NCI-H446 treated with DMSO at 0.1 percent for 48 hours (cell line): Measurements from ENCODE around the gene COPS7A.
A peak's percentile ranks its signal among the peaks of the same experiment; 100 is the strongest.

Experiments
- DNase-seq: peaks from one replicate; lab custom pipeline; 2025; lab: John Stamatoyannopoulos, UW

COPS7A gene

DNA sequence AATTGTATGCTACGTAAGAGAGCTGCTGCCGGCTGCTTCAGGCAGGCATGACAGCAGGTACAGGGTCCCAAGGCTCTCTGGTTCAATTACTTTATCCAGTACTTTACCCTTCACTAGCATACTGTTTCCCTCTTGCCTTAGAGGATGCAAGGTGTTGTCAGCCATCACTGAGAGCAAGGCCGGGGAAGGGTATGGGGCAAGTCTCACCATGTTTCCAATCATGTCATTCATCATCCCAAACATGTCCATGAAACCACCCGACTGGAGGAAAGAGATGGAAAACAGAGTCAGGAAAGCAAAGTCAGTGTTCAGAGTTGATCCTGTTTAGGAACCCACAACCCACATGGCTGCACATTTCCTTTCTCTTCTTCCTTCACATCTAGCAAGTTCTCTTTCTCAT lies 26.7 kb downstream of the COPS7A start:
- DNase-seq, result no peak

DNA sequence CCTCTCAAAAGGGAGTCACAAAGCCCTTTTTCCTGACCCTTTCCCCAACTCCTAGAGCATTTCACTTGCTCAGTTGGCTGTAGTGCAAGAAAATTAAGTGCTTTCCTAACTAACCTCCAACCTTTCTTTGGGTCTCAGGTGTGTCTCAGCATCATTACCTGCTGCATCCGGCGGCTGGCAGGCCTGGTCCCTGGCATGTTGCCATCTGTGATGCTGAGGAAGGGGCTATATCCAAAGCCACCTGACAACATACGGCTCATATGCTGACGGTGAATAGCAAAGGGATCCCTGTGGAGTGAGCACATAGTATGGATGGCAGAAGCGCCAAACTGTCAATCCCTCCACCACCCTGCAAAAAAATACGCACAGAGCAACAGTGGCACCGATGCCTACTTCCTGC lies 27.9 kb downstream of the COPS7A start:
- DNase-seq, result no peak

DNA sequence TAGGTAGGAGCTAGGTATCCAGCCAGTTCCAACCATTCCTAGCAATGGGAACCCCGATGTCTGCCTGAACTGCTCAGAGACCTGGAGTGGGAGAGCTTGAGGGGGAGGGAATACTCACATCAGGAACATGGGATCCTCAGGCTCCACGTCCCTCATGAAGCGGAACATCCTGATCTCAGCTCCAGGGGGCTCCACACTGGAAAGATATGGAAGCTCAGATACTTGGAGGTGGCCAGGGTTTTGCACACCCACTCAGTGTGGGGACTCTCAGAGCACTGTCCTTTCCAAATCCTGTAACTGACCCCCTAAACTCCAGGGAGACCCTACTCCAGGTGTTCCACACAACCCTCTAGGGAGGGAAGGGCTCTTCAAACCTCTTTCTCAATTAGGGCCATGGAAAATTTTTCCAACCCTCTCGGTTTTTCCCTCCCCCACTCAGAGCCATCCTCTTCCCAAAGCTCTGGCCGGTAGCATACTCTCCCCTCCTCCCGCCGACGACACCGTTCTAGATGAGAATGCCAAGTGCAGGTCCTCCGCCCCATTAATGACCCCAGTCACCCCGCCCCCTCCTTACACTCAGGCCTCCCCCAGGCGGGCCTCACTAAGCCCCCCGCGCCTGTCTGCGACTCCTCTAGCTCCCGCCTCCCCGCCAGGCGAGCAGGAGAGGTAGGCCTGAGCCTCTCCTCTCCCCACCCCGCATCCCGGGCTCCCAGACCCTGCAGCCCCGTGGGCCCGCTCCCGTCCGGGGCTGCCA lies 28.5 kb downstream of the COPS7A start:
- no peak for DNase-seq

DNA sequence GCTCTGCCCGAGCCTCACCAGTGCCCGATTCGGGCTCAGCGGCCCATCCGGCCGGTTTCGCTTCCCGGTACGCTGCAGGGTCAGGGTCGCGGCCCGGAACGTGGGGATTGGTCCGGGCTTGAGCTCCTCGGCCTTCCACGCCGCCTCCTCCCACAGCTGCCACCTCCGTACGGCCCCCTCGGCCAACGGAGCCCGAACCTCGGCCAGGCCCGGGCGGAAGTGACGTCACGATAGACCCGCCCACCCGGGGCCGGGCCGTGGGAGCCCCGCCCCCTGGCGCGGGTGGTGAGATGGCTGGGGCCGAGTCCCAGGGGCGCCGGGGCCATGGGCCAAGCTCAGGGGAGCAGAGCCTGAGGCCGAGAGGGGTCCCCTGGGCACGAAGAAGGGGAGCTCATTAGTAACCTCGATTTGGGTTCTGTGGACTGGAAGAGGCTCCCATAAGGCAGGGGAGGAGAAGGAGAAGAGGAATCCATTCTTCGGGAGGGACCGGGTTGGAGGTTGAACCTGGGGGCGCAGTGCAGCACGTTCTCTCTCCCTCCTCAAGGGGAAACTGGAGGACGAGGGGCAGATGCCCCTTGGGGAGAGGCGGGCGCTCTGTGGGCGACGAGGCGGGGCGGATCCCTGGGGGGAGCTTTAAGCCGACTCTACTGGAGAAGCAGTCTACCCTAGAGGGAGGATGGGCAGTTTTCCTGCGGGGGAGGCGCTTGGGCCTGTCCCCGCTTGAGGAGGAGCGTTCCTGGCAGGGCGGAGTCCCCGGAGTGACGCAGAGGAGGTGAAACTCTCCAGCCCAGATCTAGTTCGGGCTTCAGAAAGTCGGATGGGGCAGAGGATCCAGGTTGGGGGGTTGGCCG lies 29.3 kb downstream of the COPS7A start, which contains the start of gene MLF2:
Gene MLF2 (minus strand): TSS at position 221 of the 851 bp plus-strand sequence. CDS start 807 bp downstream, outside the sequence.
- DNase-seq, result peak; percentile 98

DNA sequence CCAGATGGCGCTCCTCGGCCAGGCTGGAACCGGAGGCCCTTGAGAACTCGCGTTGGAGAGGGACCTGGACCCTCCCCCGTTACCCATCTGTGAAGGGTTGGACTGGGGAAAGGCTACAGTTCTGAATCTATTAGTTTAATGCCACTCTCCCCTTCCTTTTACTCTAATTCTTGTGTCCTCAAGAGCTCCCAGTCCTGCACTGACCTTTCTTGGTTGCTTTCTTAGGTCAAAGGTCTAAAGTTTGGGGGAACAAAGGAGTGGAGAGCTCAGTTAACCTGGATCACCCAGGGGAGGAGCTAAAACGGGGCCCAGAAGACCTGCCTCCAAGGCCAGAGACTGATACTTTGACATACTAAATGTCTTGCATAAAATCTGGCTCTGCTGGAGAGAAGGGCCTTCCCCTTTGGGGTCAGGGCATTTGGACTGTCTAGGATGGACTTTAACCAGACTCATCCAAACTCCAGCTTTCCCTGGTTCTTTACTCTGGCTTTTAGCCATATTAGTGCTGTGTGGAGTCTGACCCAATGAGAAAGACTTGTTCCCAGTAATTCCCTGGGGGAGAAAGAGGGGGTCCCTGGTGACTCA lies 30.0 kb downstream of the COPS7A start:
- no peak for DNase-seq

DNA sequence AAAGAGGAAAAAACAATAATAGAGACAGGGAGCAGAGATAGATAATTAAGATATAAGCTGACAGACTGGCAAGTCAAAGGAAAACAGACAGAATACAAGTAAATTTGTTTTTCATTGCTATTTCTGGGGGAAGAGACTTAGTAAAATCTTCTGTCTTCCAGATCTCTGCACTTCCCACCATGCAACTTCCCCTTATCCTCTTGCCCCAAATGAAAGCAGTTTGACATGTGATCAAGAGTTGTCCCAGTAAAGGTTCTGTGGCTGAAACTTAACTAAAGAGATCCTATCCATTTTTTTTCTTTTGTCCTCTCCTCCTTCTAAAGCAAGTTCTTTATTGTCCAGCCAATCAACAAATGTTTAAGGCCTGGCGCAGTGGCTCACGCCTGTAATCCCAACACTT lies 30.6 kb downstream of the COPS7A start:
- no peak for DNase-seq

DNA sequence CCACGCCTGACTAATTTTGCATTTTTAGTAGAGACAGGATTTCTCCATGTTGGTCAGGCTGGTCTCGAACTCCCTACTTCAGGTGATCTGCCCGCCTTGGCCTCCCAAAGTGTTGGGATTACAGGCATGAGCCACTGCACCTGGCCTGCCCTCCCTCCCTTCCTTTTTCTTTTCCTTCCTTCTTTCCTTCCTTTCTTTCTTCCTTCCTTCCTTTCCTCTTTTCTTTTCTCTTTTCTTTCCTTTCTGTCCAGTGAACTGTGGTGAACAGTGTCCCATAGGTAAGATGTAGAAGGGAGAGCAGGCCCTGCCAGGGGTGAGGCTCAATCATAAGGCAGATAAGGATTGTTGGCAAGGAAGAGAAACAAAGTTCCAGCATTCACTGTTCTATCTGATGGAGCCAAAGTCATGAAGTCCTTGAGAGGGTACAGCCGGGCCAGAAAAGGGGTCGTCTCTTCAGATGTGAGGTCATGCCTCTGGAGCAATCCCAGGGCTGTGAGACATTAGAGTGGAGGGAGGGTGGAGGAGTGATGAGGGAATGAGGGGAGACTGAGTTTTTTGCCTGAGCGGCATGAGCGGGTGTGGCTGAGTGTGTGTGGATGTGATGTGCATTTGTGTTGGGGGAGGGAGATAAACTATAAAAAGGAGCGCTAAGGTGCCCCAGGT lies 33.3 kb downstream of the COPS7A start:
- no peak for DNase-seq

DNA sequence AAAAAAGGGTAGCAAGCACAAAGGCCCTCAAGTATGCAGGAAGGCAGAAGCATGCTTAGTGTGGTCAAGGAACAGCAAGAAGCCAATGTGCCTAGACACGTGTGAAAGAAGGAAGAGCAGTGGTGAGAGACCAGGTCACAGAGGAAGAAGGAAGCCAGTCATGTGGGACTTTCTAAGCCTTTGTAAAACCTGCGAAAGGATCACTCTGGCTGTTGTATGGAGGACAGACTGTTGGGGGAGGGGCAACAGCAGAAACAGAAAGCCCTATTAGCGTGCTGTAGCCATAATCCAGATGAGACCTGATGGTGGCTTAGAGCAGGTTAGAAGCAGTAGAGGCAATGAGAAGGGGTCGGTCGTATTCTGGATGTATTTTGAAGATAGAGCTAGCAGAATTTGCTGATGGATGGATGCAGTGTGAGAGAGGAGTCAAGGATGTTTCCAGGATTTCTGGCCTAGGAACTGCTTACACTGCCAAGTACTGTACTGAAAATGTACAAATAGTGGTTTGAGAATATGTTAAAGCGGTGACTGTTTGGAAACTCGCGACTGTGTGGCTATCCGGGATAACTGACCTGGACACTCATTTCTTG lies 34.8 kb downstream of the COPS7A start:
- no peak for DNase-seq

DNA sequence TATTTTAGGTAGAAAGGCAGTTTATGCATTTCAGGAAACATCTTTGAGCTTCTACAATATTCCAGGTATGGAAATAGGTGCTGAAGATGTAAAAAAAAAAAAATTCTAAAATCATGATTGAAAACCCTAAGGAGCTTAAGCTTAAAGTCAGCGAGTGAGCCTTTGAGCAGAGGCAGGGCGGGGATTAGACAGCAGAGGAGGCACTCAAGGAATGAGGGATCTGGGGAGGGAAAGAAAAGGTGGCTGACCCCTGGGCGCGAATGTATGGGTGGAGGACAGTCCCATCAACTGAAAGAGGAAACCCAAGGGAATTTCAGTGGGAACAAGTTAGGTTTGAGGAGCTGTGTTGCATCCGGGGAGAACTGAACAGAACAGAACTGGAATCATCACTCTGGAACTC lies 35.9 kb downstream of the COPS7A start:
- DNase-seq, result no peak

DNA sequence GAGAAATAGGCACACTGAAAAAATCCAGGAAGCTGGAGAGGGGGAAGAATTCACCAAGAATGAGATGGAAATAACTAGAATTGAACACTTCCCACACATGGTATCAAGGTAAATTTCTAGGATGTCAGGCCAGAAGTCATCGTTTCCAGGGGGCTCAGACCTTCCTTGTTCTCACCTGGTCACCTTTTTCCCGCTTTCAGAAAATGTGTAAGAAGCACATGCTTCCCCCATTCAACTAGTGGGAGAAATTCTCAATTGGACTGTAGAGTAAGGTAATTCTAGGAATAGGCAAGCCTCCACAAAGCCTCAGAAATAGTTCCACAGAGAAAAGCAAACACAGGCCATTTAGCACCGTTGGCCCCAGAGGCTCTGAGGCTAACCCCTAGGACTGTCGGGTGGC lies 39.5 kb downstream of the COPS7A start:
- DNase-seq, result no peak

DNA sequence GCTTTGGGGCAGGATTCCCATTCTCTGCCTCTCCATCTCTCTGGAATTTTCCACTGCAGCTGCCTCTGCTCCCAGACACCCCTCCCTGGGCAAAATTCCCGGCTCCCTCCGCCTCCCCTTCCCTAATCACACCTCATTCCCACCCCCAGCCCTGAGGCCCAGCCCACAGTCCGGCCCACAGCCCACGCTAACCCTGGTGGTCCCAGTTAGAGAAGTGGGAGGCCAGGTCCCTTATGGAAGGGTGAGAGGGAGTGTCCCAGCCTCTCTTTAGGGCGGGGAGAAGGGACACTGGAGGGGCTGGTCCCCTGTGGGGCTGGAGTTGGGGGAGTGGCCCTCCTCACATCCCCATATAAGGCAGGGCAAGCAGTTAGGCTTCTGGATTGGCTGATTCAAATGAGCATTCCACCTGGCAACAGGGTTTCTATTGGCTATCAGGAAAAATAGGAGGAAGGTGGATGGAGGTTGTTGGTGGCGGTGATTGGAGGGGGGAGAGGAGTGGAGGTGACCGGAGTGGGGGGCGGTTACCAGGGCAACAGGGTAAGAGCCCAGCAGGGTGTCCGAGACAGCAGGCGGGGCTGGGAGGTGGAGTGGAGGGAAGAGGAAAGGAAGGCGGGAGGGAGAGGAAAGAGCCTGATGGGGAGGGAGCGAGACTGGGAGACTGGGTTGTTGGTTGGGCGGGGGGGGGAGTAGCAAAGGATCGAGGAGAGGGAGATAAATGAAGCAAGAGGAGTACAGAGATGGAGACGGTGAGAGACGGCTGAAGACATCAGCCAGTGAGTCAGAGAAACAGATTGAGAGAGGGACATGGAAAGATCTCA lies 40.4 kb downstream of the COPS7A start:
- DNase-seq, result peak; percentile 100

DNA sequence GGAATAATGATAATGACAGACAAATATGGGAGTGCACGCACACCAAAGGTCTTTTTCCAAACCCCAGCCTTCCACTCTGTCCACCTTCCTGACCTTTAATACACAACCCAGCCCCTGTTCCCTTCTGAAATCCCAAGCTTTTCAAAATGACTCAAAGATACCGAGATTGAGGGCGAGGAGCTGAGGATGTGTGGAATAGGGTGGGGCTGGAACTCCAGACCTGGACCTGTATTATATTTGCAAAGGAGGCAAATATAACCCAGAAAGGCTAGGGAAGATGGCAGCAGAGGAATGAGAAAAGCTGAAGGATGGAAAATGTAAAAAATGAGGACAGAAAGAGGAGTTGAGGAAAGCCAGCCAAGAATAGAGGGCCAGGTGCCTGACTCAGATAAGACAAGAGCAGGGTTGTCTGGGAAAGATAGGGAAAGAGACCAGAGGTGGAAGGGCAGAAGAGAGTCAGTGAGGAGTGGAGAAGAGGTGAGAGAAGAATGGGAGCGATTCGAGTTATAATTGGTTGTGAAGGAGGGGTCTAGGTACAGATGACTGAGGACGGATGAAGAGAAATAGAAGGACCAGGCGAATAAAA lies 41.3 kb downstream of the COPS7A start:
- DNase-seq, result no peak

DNA sequence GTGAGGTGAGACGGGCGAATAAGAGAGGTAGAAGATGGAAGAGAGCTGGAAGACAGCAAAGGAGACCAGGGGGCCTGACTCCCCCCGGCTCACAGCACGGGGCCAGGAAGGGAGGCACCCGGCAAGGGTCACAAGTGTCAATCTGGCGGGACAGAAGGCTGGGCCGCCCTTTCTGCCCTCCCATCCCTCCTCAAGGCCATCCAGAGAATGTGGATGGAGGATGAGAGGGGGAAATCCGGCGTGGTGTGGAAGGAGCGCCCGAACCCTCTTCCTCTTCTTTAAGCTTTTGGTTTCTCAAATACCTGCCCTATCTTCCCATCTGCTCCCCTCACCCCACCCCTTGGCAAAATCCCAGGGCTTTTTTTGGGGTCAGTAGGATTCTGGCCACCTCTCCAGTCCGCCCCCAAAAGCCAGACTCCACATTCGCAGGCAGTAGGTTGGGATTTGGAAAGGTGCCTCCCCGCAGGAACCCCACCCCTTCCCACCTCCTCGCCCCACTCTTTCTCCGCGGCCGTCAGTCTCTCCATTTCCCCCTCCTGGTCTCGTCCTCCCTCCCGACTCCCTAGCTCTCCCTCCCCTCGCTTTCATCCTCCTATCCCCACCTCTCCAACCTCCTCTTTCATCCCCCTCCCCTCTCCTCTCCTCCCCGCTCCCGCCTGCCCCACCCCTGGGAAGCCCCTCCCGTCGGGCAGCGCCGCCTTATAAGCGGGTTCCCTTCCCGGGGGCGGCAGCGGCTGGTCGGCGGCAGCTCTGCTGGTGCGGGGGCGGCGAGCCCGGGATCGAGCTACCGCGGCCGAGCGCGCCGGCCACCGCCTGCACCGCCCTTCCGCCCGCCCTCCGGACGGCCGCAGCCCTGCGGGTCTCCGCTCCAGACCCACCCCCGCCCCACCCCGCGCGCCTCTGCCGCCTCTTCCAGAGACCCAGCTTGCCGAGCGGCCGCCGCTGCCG lies 42.1 kb downstream of the COPS7A start, which contains the start of gene PTMS:
Gene PTMS (plus strand): TSS at position 730 of the 948 bp plus-strand sequence. CDS start 343 bp downstream, outside the sequence.
- DNase-seq, result peak; percentile 94

DNA sequence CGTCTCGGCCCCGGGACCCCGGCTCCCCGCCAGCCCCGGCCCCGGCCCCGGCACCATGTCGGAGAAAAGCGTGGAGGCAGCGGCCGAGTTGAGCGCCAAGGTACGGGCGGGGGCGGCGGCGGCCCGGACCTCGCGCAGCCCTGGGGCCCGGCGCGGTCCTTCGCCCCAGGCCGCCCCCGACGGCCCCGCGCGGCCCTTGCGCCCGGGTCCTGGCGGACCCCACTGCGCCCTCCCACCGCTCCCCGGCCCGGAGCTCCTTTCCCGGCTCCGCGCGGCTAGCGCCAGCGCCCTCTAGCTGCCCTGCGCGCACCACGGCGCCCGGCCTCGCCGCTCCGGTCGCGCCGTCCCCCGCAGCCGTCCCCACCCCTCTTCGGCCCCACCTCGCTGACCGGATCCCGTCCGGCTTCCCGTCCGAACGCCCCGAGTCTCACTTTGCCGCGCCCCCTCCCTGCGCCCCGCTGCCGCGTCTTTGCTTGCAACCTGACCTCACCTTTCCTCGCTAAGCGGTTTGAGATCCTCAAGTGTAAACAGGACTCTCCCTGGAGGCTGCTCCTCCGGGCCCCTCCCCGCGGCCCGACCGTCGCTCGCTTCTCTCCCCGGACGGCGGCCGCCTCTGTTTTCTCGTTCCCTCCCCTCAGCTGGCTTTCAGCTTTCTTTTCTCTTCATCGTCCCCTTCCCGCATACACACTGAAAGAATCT lies 43.0 kb downstream of the COPS7A start:
- DNase-seq, result peak; percentile 38

DNA sequence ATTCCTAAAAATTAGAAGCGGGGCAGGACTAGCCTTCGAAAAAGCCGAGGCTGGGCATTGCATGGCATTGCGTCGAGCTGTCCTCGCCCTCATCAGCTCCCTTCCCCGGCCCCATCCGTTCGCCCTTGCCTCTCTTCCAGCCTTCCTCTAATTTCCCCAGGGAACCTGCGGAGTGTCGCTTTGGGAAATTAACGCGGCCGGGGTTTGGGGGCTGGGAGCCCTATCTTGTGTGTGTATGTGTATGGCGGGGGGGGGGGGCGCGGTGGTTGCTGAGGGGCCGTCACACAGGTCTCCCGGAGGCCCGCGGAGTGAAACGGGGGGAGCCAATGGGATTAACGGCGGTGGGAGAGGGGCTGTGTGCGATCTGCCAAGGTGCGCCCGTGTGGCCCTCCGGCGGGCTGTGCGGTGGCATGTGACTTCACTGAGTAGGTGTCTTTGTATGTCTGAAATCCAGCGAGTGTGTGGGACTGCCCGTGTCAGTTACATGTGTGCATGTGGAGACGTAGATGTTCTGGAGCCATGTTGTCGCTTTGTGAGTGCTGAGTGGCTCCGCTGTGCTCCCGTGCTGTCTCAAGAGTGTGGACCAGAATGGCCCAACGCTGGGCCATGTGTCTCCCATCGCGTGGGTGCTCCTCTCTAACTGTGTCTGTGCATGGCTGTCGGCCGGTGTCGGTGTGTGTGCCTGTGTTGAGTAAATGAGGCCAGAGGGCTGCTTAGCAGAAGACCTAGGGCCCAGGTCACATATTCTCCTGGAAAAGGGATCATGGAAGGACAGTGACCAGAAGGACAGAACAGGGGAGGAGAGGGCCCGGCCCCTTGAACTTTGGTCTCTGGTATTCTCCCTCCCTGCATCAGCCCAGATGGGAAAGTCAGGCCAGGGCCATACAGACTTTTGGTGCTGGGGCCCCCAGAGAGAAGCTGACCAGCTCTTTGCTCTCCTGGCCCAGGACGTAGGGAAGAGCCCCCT lies 43.8 kb downstream of the COPS7A start:
- no peak for DNase-seq

DNA sequence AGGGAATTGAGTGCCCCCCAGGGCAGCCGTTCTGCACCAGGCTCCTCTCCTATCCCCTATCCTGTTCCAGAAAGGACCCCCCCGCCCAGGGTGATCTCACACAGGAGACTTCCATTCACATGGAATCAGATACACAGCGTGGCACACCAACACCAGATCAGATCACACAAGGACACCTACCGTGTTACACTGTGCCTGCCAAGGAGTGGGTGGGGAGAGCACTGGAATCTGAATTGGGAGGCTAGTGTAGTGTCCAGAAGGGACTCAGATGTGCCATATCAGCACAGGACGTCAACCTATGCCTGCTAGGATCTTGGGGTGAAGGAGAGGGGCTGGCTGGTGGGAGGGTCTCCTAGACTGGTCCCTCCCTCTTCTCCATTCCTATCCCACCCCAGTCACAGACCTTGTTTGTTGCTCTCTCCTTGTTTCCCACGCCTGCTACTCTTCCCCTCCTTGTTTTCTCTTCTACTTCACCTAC lies 44.6 kb downstream of the COPS7A start:
- DNase-seq, result no peak

DNA sequence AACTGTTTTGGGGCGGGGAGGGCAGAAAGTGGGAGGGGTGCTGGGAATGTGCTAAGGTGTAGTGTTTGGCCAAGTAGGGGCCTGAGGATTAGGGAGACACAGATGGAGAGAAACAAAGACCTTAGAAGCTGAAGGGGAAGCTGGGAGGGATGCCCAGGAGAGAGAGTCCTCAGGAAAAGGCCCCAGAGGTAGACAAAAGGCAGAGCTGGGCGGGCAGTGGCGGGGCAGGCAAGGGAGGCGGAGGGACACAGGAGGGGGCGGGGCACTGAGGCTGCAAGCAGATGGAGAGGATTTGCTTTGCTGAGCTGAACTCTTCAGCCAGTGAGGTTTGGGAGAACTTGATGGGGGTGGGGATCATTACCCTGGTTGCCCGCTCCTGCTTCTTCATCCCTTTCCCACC lies 45.1 kb downstream of the COPS7A start:
- peak; percentile 28 for DNase-seq
